ENCODE results near the gene GGCX.

GGCX gene

DNA sequence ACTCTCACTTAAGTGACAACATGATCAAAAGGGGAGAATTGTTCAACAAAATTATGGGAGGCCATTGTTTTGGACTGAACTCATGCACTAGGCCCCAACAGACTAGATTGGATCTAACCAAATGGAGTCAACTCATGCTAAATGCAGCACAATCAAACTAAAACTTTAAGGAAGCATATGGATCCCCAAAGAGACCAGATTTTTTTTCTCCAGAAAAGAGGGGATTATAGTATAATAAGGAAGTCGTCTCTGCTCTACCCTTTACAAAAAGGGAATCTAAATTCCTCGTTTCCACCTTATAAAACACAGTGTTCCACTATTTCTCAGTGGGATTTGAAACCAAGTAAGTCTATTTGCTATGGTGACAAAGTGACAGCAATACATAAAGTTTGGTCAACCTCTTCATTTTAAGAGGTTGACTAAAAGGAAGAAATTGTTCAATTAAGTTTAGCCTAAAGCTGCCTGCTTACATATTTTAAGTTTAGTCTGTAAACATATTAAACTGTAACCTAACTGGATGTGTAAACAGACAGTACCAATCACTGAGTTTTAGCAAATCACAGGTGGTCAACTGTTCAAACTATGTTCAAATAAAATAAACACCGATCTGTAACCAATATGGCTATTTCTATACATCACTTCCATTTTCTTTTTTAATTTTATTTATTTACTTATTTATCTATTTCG is 63.2 kb downstream of the GGCX start:
- DNase-seq (ENCODE audit: low read depth, low spot score): no peak

GRCh38 chr2:85496436-85496835 is 64.9 kb downstream of the GGCX start:
- H3K4me3 ChIP-seq (ENCODE audit: low read length): no peak overlapping the region
- no peak for DNase-seq (ENCODE audit: low read depth, low spot score)

More for the DNA sequence above, 63.2 kb downstream of the GGCX start:
- no peak overlapping the region for H3K4me3 ChIP-seq (ENCODE audit: low read length)
